Skeletal muscle tissue (tissue), 4 donors: ENCODE results near the gene PIP5K1A. TPM values are rescaled to one million over a fixed set of nuclear protein-coding genes. Genes with fewer than 3 reads are reported as not detected.

Experiments
- H3K27ac ChIP-seq: one replicate; pipeline ENCODE4 v1.7.0; 2013; ENCODE audit warnings: mild to moderate bottlenecking, low read depth, low read length, inconsistent platforms
- H3K27me3 ChIP-seq, 3 donors: one replicate each; pipeline ENCODE4 v1.7.0; 2013; ENCODE audit warnings: low read length in 3 of 3; ENCODE audit not compliant: control insufficient read depth in 3 of 3, insufficient read depth in 3 of 3
- H3K36me3 ChIP-seq, 3 donors: one replicate each; pipeline ENCODE4 v1.7.0; 2013; ENCODE audit warnings: low read length in 3 of 3; ENCODE audit not compliant: control insufficient read depth in 3 of 3, insufficient read depth in 3 of 3
- H3K4me1 ChIP-seq, 3 donors: one replicate each; pipeline ENCODE4 v1.7.0; 2013; ENCODE audit warnings: low read length in 3 of 3, mild to moderate bottlenecking in 3 of 3; ENCODE audit not compliant: control insufficient read depth in 3 of 3, insufficient read depth in 3 of 3
- H3K4me3 ChIP-seq, 3 donors: one replicate each; pipeline ENCODE4 v1.7.0; 2013; ENCODE audit warnings: low read length in 3 of 3
- H3K9ac ChIP-seq, 3 donors: one replicate each; pipeline ENCODE4 v1.7.0; 2013; ENCODE audit warnings: low read length in 3 of 3, mild to moderate bottlenecking in 3 of 3, moderate library complexity in 2 of 3, low read depth in 1 of 3
- H3K9me3 ChIP-seq, 3 donors: one replicate each; pipeline ENCODE4 v1.7.0; 2013; ENCODE audit warnings: low read length in 3 of 3; ENCODE audit not compliant: control insufficient read depth in 3 of 3
- total RNA-seq: library from RNA; depleted of rRNA; stranded (reverse); fragments of >200 nt; gene quantifications from one replicate; pipeline ENCODE4 v1.2.3, GENCODE V29; 2014
- donor health status: Osteomylitis.

Gene PIP5K1A
- total RNA-seq, 1 donor from 2014 or later: 51.7 TPM

- peaks cover 0 to 2% (median 0%) of the 10 kb centered on the region in 3 donors for H3K4me1 ChIP-seq
- no peaks in the 10 kb centered on the region for H3K9me3 ChIP-seq
- H3K27me3 ChIP-seq: no peaks in the 10 kb centered on the region
- no peak overlapping the region for H3K27ac ChIP-seq
- no peak overlapping the region for H3K4me3 ChIP-seq
- H3K9ac ChIP-seq: no peak overlapping the region
- peaks cover 82 to 85% (median 83%) of the 10 kb centered on the region in 3 donors for H3K36me3 ChIP-seq
Observed at GRCh38 chr1:151293093-151293492, 94.7 kb downstream of the PIP5K1A start.

DNA sequence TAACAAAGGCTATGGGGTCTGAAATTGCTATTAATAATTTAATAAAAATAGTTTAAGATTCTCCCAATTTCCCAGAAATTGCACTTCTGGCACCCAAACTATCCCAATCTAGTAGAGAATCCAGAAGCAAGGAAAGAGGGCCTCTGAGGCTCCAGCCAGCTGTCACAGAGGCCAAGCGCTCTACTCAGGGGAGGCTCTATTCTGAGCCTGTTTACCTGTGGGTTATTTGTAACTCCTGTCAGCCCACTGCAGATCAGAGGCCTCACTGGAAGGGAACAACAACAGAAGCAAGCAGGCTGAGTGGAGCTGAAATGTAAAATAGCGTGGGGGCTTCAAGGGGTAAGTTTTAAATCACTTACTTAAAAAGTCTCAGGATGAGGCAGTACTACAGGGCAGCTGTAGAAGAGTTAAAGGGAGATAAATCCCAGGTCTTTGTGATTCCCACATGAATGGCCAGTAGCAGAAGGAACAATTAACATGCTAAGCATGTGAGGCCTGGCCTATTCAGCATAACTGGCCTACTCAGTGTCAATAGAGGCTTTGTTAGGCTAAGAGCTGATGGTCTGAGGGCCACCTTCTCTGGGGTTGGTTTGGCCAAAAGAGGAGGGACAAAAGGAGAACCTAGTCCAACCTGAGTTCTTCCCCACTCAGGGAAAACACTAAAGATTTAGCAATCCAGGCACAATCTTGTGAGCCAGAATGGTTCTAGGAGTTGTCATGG is 96.5 kb downstream of the PIP5K1A start:
- Histone ChIP-seq H3K9me3 (no peaks in the 10 kb centered on the region), H3K27me3 (no peaks in the 10 kb centered on the region), H3K9ac (no peak overlapping the region), H3K4me3 (no peak overlapping the region), H3K36me3 (peaks cover 82 to 86% (median 85%) of the 10 kb centered on the region in 3 donors), H3K27ac (no peak overlapping the region), H3K4me1 (peaks cover 0 to 2% (median 0%) of the 10 kb centered on the region in 3 donors)

Other genes starting within 250 kb of the PIP5K1A start
- gene CERS2, start 223.7 kb upstream of the PIP5K1A start, total RNA-seq: 44.4 TPM
- gene ANXA9, start 216.3 kb upstream of the PIP5K1A start, total RNA-seq: not detected
- gene MINDY1, start 191.7 kb upstream of the PIP5K1A start, total RNA-seq: 16.2 TPM
- gene PRUNE1, start 190.1 kb upstream of the PIP5K1A start, total RNA-seq: 9.9 TPM
- gene BNIPL, start 162.0 kb upstream of the PIP5K1A start, total RNA-seq: 0.52 TPM
- 1.6 TPM for gene C1orf56, start 150.8 kb upstream of the PIP5K1A start, total RNA-seq
- gene CDC42SE1, start 138.9 kb upstream of the PIP5K1A start, total RNA-seq: 27.1 TPM
- 2.1 TPM for gene MLLT11, start 138.2 kb upstream of the PIP5K1A start, total RNA-seq
- gene GABPB2, start 127.8 kb upstream of the PIP5K1A start, total RNA-seq: 7.8 TPM
- gene SEMA6C, start 51.9 kb upstream of the PIP5K1A start, total RNA-seq: 15.7 TPM
- gene TNFAIP8L2, start 41.9 kb upstream of the PIP5K1A start, total RNA-seq: 4.2 TPM
- gene LYSMD1, start 32.6 kb upstream of the PIP5K1A start, total RNA-seq: 9.9 TPM
- 24.5 TPM for gene SCNM1, start 32.4 kb upstream of the PIP5K1A start, total RNA-seq
- gene TMOD4, start 22.6 kb upstream of the PIP5K1A start, total RNA-seq: 50.6 TPM
- 35.0 TPM for gene VPS72, start 8.4 kb upstream of the PIP5K1A start, total RNA-seq
- 145 TPM for gene PSMD4, start 56.2 kb downstream of the PIP5K1A start, total RNA-seq
- 5.7 TPM for gene ZNF687, start 83.7 kb downstream of the PIP5K1A start, total RNA-seq
- 30.3 TPM for gene PI4KB, start 128.9 kb downstream of the PIP5K1A start, total RNA-seq
- 24.0 TPM for gene RFX5, start 148.7 kb downstream of the PIP5K1A start, total RNA-seq
- 74.6 TPM for gene SELENBP1, start 174.2 kb downstream of the PIP5K1A start, total RNA-seq
- 308 TPM for gene PSMB4, start 201.0 kb downstream of the PIP5K1A start, total RNA-seq